Measurements from ENCODE around the gene C16orf54. TPM values are rescaled to one million over a fixed set of nuclear protein-coding genes. Genes with fewer than 3 reads are reported as not detected.

Gene C16orf54
- total RNA-seq, 2 experiments from 2014 or later, result 250 to 261 TPM

DNA sequence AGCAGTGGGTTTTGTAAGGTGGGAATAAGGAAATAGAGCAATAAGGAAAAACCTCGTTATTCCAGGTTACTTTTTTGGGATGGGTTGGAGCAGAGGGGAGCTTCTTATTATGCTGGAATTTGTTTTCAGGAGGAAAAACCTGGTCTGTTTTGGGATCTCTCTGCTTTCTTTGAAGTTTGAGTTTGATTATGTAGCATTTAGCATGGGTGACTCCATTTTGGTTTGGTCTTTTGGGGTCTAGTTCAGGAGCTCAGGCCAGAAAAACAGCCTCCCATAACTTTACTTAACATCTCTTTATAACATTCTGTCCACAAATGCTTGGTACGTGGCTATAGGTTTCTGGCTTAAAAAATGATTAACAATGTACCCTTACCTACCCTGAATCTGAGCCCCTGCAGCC is 23.7 kb upstream of the C16orf54 start:
- no peaks in the 10 kb centered on the region for H3K4me1 ChIP-seq (ENCODE audit: insufficient read depth, low read length)
- H3K27me3 ChIP-seq (ENCODE audit: control insufficient read depth in 1 of 2, insufficient read depth in 2 of 2, low read length in 2 of 2), result no peaks in the 10 kb centered on the region
- no peaks in the 10 kb centered on the region for H3K9me3 ChIP-seq (ENCODE audit: control insufficient read depth in 1 of 2, insufficient read depth in 1 of 2, low read length in 2 of 2)
- DNase-seq (no peak), ATAC-seq (ENCODE audit: poor library complexity) (no peak)
- POLR2A ChIA-PET, result interaction anchor here (1.2 to 1.4 kb wide), 2 partner anchors 14 to 21 kb away, joined by 3 to 4 read pairs; no protein-coding TSS in a partner anchor
- Mint-ChIP-seq H3K27ac (no peak overlapping the region), H3K36me3 (ENCODE audit: low read depth) (no peaks in the 10 kb centered on the region), H3K9me3 (no peaks in the 10 kb centered on the region), H3K4me1 (ENCODE audit: low read depth) (peaks cover 8% of the 10 kb centered on the region), H3K4me3 (no peak overlapping the region), H3K27me3 (no peaks in the 10 kb centered on the region)
- no peaks in the 10 kb centered on the region for H3K36me3 ChIP-seq (ENCODE audit: insufficient read depth, low read length)
- H3K4me3 ChIP-seq (ENCODE audit: low read length), result no peak overlapping the region
- intact Hi-C loops (cut with DNase I, micrococcal nuclease), result no loop called here
- TF ChIP-seq, protein P1, sequence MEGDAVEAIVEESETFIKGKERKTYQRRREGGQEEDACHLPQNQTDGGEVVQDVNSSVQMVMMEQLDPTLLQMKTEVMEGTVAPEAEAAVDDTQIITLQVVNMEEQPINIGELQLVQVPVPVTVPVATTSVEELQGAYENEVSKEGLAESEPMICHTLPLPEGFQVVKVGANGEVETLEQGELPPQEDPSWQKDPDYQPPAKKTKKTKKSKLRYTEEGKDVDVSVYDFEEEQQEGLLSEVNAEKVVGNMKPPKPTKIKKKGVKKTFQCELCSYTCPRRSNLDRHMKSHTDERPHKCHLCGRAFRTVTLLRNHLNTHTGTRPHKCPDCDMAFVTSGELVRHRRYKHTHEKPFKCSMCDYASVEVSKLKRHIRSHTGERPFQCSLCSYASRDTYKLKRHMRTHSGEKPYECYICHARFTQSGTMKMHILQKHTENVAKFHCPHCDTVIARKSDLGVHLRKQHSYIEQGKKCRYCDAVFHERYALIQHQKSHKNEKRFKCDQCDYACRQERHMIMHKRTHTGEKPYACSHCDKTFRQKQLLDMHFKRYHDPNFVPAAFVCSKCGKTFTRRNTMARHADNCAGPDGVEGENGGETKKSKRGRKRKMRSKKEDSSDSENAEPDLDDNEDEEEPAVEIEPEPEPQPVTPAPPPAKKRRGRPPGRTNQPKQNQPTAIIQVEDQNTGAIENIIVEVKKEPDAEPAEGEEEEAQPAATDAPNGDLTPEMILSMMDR (IDR thresholded peaks at IDR 0.05), result no peak
- H3K27ac ChIP-seq (ENCODE audit: low read depth in 1 of 2, low read length in 2 of 2), result no peak overlapping the region
- CTCF ChIA-PET, result interaction anchor here (1.9 to 2.1 kb wide), 2 partner anchors 16 to 21 kb away, joined by 6 read pairs; partner anchors contain the start of gene KIF22

DNA sequence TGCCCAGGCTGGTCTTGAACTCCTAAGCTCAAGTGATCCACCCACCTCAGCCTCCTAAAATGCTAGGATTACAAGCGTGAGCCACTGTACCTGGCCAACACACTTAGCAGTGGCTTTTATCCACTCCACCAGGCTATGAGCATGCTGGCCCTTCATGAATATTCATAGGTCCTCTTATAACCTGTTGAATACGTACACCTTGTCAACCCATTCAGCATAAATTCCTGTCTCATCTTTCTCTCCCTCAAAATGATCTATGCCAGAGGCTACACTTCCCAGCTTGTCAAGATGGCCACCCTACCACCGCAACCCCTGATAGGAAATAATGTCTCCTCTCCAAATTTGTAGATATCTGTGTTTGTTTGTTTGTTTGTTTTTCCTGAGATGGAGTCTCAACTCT is 21.3 kb upstream of the C16orf54 start:
- intact Hi-C loops (cut with DNase I, micrococcal nuclease), result no loop called here
- POLR2A ChIA-PET, result no interaction called here

DNA sequence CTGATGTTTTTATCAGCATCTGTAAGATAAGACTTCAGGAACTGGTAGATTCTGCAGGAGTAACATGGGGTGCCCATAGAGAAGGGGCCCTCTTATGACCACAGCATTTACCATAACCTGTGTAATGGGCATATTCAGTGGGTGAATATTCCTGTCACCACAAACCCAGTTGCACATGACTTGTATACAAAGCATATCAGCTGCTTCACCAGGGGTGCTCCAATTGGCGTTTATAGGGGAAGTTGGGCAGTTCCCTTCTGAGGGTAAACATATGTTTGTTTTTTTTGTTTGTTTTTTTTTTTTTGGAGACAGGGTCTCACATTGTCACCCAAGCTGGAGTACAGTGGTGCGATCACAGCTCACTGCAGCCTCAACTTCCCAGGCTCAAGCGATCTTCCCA is 20.8 kb upstream of the C16orf54 start:
- ChIA-PET POLR2A (no interaction called here), CTCF (interaction anchor here (0.7 kb wide), 1 partner anchor 41 kb away, joined by 3 read pairs; no protein-coding TSS in a partner anchor)
- DNase-seq, result no peak
- no peaks in the 10 kb centered on the region for H3K27me3 ChIP-seq (ENCODE audit: control insufficient read depth in 1 of 2, insufficient read depth in 2 of 2, low read length in 2 of 2)
- H3K4me1 Mint-ChIP-seq (ENCODE audit: low read depth), result peaks cover 9% of the 10 kb centered on the region
- intact Hi-C loops (cut with DNase I, micrococcal nuclease), result no loop called here
- no peaks in the 10 kb centered on the region for H3K27me3 Mint-ChIP-seq
- peaks cover 3% of the 10 kb centered on the region for H3K4me1 ChIP-seq (ENCODE audit: insufficient read depth, low read length)
- no peaks in the 10 kb centered on the region for H3K9me3 ChIP-seq (ENCODE audit: control insufficient read depth in 1 of 2, insufficient read depth in 1 of 2, low read length in 2 of 2)
- H3K4me3 ChIP-seq (ENCODE audit: low read length), result no peak overlapping the region
- H3K9me3 Mint-ChIP-seq, result no peaks in the 10 kb centered on the region
- TF ChIP-seq, protein P1 (IDR thresholded peaks at IDR 0.05), result no peak
- ATAC-seq (ENCODE audit: poor library complexity), result no peak
- no peak overlapping the region for H3K27ac ChIP-seq (ENCODE audit: low read depth in 1 of 2, low read length in 2 of 2)
- H3K36me3 Mint-ChIP-seq (ENCODE audit: low read depth), result no peaks in the 10 kb centered on the region
- no peak overlapping the region for H3K27ac Mint-ChIP-seq
- H3K4me3 Mint-ChIP-seq, result no peak overlapping the region
- H3K36me3 ChIP-seq (ENCODE audit: insufficient read depth, low read length), result no peaks in the 10 kb centered on the region

More for the DNA sequence above, 21.3 kb upstream of the C16orf54 start:
- H3K27me3 Mint-ChIP-seq, result no peaks in the 10 kb centered on the region
- no peaks in the 10 kb centered on the region for H3K36me3 Mint-ChIP-seq (ENCODE audit: low read depth)
- ATAC-seq (ENCODE audit: poor library complexity) (no peak), DNase-seq (no peak)
- Histone ChIP-seq H3K9me3 (ENCODE audit: control insufficient read depth in 1 of 2, insufficient read depth in 1 of 2, low read length in 2 of 2) (no peaks in the 10 kb centered on the region), H3K27ac (ENCODE audit: low read depth in 1 of 2, low read length in 2 of 2) (no peak overlapping the region), H3K36me3 (ENCODE audit: insufficient read depth, low read length) (no peaks in the 10 kb centered on the region), H3K4me3 (ENCODE audit: low read length) (no peak overlapping the region), H3K27me3 (ENCODE audit: control insufficient read depth in 1 of 2, insufficient read depth in 2 of 2, low read length in 2 of 2) (no peaks in the 10 kb centered on the region), H3K4me1 (ENCODE audit: insufficient read depth, low read length) (peaks cover 3% of the 10 kb centered on the region)
- no peak overlapping the region for H3K27ac Mint-ChIP-seq
- H3K4me1 Mint-ChIP-seq (ENCODE audit: low read depth), result peaks cover 9% of the 10 kb centered on the region
- TF ChIP-seq, protein P1 (IDR thresholded peaks at IDR 0.05), result no peak
- CTCF ChIA-PET, result no interaction called here
- H3K4me3 Mint-ChIP-seq, result no peak overlapping the region
- no peaks in the 10 kb centered on the region for H3K9me3 Mint-ChIP-seq

Measured in CD4-positive, alpha-beta T cell (primary cell).